ENCODE measurements around the gene FGF19.
"Not testable (repeated sequence)": the region's sequence is repeated elsewhere in the genome, so short reads cannot be mapped to it uniquely, and the experiment has no call there.

FGF19 gene

GRCh38 chr11:69691463-69691862 lies 12.4 kb downstream of the FGF19 start:
- no peak overlapping the region for H3K4me3 ChIP-seq (ENCODE audit: low read depth, low read length)
- no peak for DNase-seq (ENCODE audit: low read depth)
- TF ChIP-seq CTCF (IDR thresholded peaks at IDR 0.05; ENCODE audit: low read depth, low read length, missing control alignments), result no peak

GRCh38 chr11:69689484-69690319 lies 14.1 kb downstream of the FGF19 start:
- no peak for TF ChIP-seq CTCF (IDR thresholded peaks at IDR 0.05; ENCODE audit: low read depth, low read length, missing control alignments)
- DNase-seq (ENCODE audit: low read depth), result no peak
- no peak overlapping the region for H3K4me3 ChIP-seq (ENCODE audit: low read depth, low read length)

- not testable (repeated sequence) for DNase-seq (ENCODE audit: low read depth); H3K4me3 ChIP-seq (ENCODE audit: low read depth, low read length)
These were observed 15.7 kb downstream of the FGF19 start for GRCh38 chr11:69687969-69688771.

GRCh38 chr11:69686856-69687255 lies 17.0 kb downstream of the FGF19 start:
- DNase-seq (ENCODE audit: low read depth), result no peak
- no peak overlapping the region for H3K4me3 ChIP-seq (ENCODE audit: low read depth, low read length)
- no peak for TF ChIP-seq CTCF (IDR thresholded peaks at IDR 0.05; ENCODE audit: low read depth, low read length, missing control alignments)

GRCh38 chr11:69686452-69686851 lies 17.4 kb downstream of the FGF19 start:
- H3K4me3 ChIP-seq (ENCODE audit: low read depth, low read length), result no peak overlapping the region
- no peak for DNase-seq (ENCODE audit: low read depth)
- TF ChIP-seq CTCF (IDR thresholded peaks at IDR 0.05; ENCODE audit: low read depth, low read length, missing control alignments), result no peak

- no peak for TF ChIP-seq CTCF (IDR thresholded peaks at IDR 0.05; ENCODE audit: low read depth, low read length, missing control alignments)
- DNase-seq (ENCODE audit: low read depth), result no peak
- no peak overlapping the region for H3K4me3 ChIP-seq (ENCODE audit: low read depth, low read length)
These were observed 18.5 kb downstream of the FGF19 start for GRCh38 chr11:69685348-69685747.

- DNase-seq (ENCODE audit: low read depth), result no peak
- no peak overlapping the region for H3K4me3 ChIP-seq (ENCODE audit: low read depth, low read length)
- no peak for TF ChIP-seq CTCF (IDR thresholded peaks at IDR 0.05; ENCODE audit: low read depth, low read length, missing control alignments)
These were observed 19.2 kb downstream of the FGF19 start for GRCh38 chr11:69684651-69685050.

Data from GM12864 (cell line).